Measurements from ENCODE around the gene ULK4. TPM values are rescaled to one million over a fixed set of nuclear protein-coding genes. Genes with fewer than 3 reads are reported as not detected.
"Not testable (repeated sequence)": the region's sequence is repeated elsewhere in the genome, so short reads cannot be mapped to it uniquely, and the experiment has no call there.

The ULK4 gene
- total RNA-seq, 2 donors from 2014 or later: 30.5 to 31.5 TPM

- Mint-ChIP-seq H3K4me3 (no peak overlapping the region), H3K4me1 (no peaks in the 10 kb centered on the region), H3K27me3 (no peaks in the 10 kb centered on the region), H3K27ac (no peak overlapping the region), H3K36me3 (ENCODE audit: low read depth) (no peaks in the 10 kb centered on the region)
- ATAC-seq (no peak), DNase-seq (no peak)
- no peaks in the 10 kb centered on the region for H3K9me3 ChIP-seq (ENCODE audit: control insufficient read depth, low read length, poor library complexity, severe bottlenecking)
Observed at GRCh38 chr3:41295740-41296139, 666.2 kb downstream of the ULK4 start.

GRCh38 chr3:41293169-41293681 lies 668.7 kb downstream of the ULK4 start:
- H3K9me3 ChIP-seq (ENCODE audit: control insufficient read depth, low read length, poor library complexity, severe bottlenecking): no peaks in the 10 kb centered on the region
- Mint-ChIP-seq H3K4me3 (no peak overlapping the region), H3K27me3 (no peaks in the 10 kb centered on the region), H3K27ac (no peak overlapping the region), H3K4me1 (no peaks in the 10 kb centered on the region), H3K36me3 (ENCODE audit: low read depth) (no peaks in the 10 kb centered on the region)
- ATAC-seq: no peak
- no peak for DNase-seq

- no peak overlapping the region for H3K27ac Mint-ChIP-seq
- H3K4me1 Mint-ChIP-seq: peaks cover 4% of the 10 kb centered on the region
- H3K4me3 Mint-ChIP-seq: no peak overlapping the region
- H3K36me3 Mint-ChIP-seq (ENCODE audit: low read depth): peaks cover 3% of the 10 kb centered on the region
- no peaks in the 10 kb centered on the region for H3K9me3 ChIP-seq (ENCODE audit: control insufficient read depth, low read length, poor library complexity, severe bottlenecking)
- H3K27me3 Mint-ChIP-seq: no peaks in the 10 kb centered on the region
- no peak for ATAC-seq
- DNase-seq: no peak
Observed at GRCh38 chr3:41290736-41291135, 671.2 kb downstream of the ULK4 start.

- H3K27ac Mint-ChIP-seq: no peak overlapping the region
- H3K9me3 ChIP-seq (ENCODE audit: control insufficient read depth, low read length, poor library complexity, severe bottlenecking): no peaks in the 10 kb centered on the region
- H3K36me3 Mint-ChIP-seq (ENCODE audit: low read depth): peaks cover 3% of the 10 kb centered on the region
- peaks cover 4% of the 10 kb centered on the region for H3K4me1 Mint-ChIP-seq
- ATAC-seq (no peak), DNase-seq (no peak)
- no peaks in the 10 kb centered on the region for H3K27me3 Mint-ChIP-seq
- no peak overlapping the region for H3K4me3 Mint-ChIP-seq
Observed at GRCh38 chr3:41290306-41290705, 671.6 kb downstream of the ULK4 start.

- H3K9me3 ChIP-seq (ENCODE audit: control insufficient read depth, low read length, poor library complexity, severe bottlenecking): no peaks in the 10 kb centered on the region
- no peak overlapping the region for H3K4me3 Mint-ChIP-seq
- H3K4me1 Mint-ChIP-seq: peaks cover 4% of the 10 kb centered on the region
- DNase-seq (no peak), ATAC-seq (no peak)
- no peaks in the 10 kb centered on the region for H3K27me3 Mint-ChIP-seq
- peaks cover 3% of the 10 kb centered on the region for H3K36me3 Mint-ChIP-seq (ENCODE audit: low read depth)
- H3K27ac Mint-ChIP-seq: no peak overlapping the region
Observed at GRCh38 chr3:41288785-41289184, 673.1 kb downstream of the ULK4 start.

GRCh38 chr3:41286305-41286704 lies 675.6 kb downstream of the ULK4 start:
- ATAC-seq (no peak), DNase-seq (no peak)
- Mint-ChIP-seq H3K4me3 (no peak overlapping the region), H3K27ac (no peak overlapping the region), H3K27me3 (no peaks in the 10 kb centered on the region), H3K4me1 (peaks cover 4% of the 10 kb centered on the region), H3K36me3 (ENCODE audit: low read depth) (peaks cover 3% of the 10 kb centered on the region)
- no peaks in the 10 kb centered on the region for H3K9me3 ChIP-seq (ENCODE audit: control insufficient read depth, low read length, poor library complexity, severe bottlenecking)

GRCh38 chr3:41284934-41285333 lies 677.0 kb downstream of the ULK4 start:
- H3K27ac Mint-ChIP-seq; DNase-seq; H3K27me3 Mint-ChIP-seq; H3K4me3 Mint-ChIP-seq; H3K9me3 ChIP-seq (ENCODE audit: control insufficient read depth, low read length, poor library complexity, severe bottlenecking); H3K36me3 Mint-ChIP-seq (ENCODE audit: low read depth); H3K4me1 Mint-ChIP-seq; ATAC-seq: not testable (repeated sequence)

GRCh38 chr3:41277790-41278465 lies 684.0 kb downstream of the ULK4 start:
- ATAC-seq (no peak), DNase-seq (no peak)
- Mint-ChIP-seq H3K27me3 (no peaks in the 10 kb centered on the region), H3K36me3 (ENCODE audit: low read depth) (no peaks in the 10 kb centered on the region), H3K4me3 (no peak overlapping the region), H3K4me1 (no peaks in the 10 kb centered on the region), H3K27ac (no peak overlapping the region)
- H3K9me3 ChIP-seq (ENCODE audit: control insufficient read depth, low read length, poor library complexity, severe bottlenecking): no peaks in the 10 kb centered on the region

- no peaks in the 10 kb centered on the region for H3K4me1 Mint-ChIP-seq
- DNase-seq: no peak
- ATAC-seq: no peak
- H3K36me3 Mint-ChIP-seq (ENCODE audit: low read depth): no peaks in the 10 kb centered on the region
- H3K4me3 Mint-ChIP-seq: no peak overlapping the region
- no peaks in the 10 kb centered on the region for H3K27me3 Mint-ChIP-seq
- H3K9me3 ChIP-seq (ENCODE audit: control insufficient read depth, low read length, poor library complexity, severe bottlenecking): no peaks in the 10 kb centered on the region
- H3K27ac Mint-ChIP-seq: no peak overlapping the region
Observed at GRCh38 chr3:41276191-41276590, 685.7 kb downstream of the ULK4 start.

GRCh38 chr3:41274944-41275668 lies 686.8 kb downstream of the ULK4 start:
- H3K27ac Mint-ChIP-seq: no peak overlapping the region
- no peak for ATAC-seq

GRCh38 chr3:41272667-41273066 lies 689.2 kb downstream of the ULK4 start:
- no peaks in the 10 kb centered on the region for H3K36me3 Mint-ChIP-seq (ENCODE audit: low read depth)
- no peaks in the 10 kb centered on the region for H3K4me1 Mint-ChIP-seq
- no peaks in the 10 kb centered on the region for H3K9me3 ChIP-seq (ENCODE audit: control insufficient read depth, low read length, poor library complexity, severe bottlenecking)
- H3K4me3 Mint-ChIP-seq: no peak overlapping the region
- H3K27ac Mint-ChIP-seq: no peak overlapping the region
- no peak for DNase-seq
- no peaks in the 10 kb centered on the region for H3K27me3 Mint-ChIP-seq
- no peak for ATAC-seq

More at GRCh38 chr3:41274944-41275668, 686.8 kb downstream of the ULK4 start:
- no peaks in the 10 kb centered on the region for H3K9me3 ChIP-seq (ENCODE audit: control insufficient read depth, low read length, poor library complexity, severe bottlenecking)
- no peaks in the 10 kb centered on the region for H3K27me3 Mint-ChIP-seq
- H3K36me3 Mint-ChIP-seq (ENCODE audit: low read depth): no peaks in the 10 kb centered on the region
- no peak for DNase-seq
- H3K4me1 Mint-ChIP-seq: no peaks in the 10 kb centered on the region
- H3K4me3 Mint-ChIP-seq: no peak overlapping the region

GRCh38 chr3:41267975-41268640 lies 693.8 kb downstream of the ULK4 start:
- no peaks in the 10 kb centered on the region for H3K9me3 ChIP-seq (ENCODE audit: control insufficient read depth, low read length, poor library complexity, severe bottlenecking)
- Mint-ChIP-seq H3K27me3 (no peaks in the 10 kb centered on the region), H3K36me3 (ENCODE audit: low read depth) (no peaks in the 10 kb centered on the region), H3K4me1 (no peaks in the 10 kb centered on the region), H3K4me3 (no peak overlapping the region), H3K27ac (no peak overlapping the region)
- no peak for DNase-seq
- no peak for ATAC-seq

GRCh38 chr3:41265823-41266273 lies 696.1 kb downstream of the ULK4 start:
- no peak overlapping the region for H3K27ac Mint-ChIP-seq
- H3K4me3 Mint-ChIP-seq: no peak overlapping the region
- no peaks in the 10 kb centered on the region for H3K27me3 Mint-ChIP-seq
- no peaks in the 10 kb centered on the region for H3K36me3 Mint-ChIP-seq (ENCODE audit: low read depth)
- DNase-seq: no peak
- no peaks in the 10 kb centered on the region for H3K9me3 ChIP-seq (ENCODE audit: control insufficient read depth, low read length, poor library complexity, severe bottlenecking)
- no peak for ATAC-seq
- H3K4me1 Mint-ChIP-seq: no peaks in the 10 kb centered on the region

Measured in T-helper 17 cell (primary cell).